Measurements from ENCODE around the gene ARPC4. TPM values are rescaled to one million over a fixed set of nuclear protein-coding genes. Genes with fewer than 3 reads are reported as not detected.

ARPC4 gene
- total and polyA plus RNA-seq, 2 donors (not counting 1 experiment from before 2014, with no cell fraction given) = 174 to 307 TPM

DNA sequence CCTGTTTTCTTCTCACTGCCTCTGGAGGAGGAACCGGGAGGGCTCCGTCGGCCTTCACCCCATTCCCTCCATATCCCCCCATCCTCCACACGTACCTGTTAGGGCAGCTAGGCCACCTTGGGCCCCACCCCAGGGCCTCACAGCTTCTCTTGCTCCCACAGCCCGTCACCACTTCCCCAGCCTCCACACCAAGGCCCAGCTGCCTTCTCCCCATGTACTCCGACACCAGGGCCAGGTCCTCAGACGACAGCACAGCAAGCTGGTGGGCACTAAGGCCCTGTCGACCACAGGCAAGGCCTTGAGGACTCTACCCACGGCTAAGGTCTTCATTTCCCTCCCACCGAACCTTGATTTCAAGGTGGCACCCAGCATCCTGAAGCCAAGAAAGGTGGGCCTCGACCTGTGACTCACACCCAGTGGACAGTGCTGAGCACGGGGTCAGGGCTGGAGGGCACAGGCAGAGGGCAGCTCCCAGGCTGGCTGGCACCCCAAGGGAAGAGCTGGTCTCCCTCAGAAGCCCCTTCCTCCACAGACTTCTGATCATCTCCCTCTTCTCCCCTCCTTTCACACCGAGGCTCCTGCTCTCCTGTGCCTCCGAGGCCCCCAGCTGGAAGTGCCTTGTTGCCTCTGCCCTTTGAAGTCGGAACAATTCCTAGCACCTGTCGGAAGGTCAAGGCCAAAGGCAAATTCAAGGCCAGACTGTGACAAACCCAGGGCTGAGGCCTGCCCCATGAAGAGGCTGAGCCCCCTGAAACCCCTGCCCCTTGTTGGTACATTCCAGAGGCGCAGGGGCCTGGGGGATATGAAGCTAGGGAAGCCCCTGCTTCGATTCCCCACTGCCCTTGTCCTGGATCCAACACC is 41.9 kb downstream of the ARPC4 start:
- H3K4me1 ChIP-seq (ENCODE audit: control insufficient read depth, extremely low read depth, insufficient read depth, low read length) = no peaks in the 10 kb centered on the region
- H3K36me3 ChIP-seq (ENCODE audit: control insufficient read depth, insufficient read depth, low read length) = peaks cover 5% of the 10 kb centered on the region
- H3K27ac ChIP-seq (ENCODE audit: insufficient read depth, low read length) = no peak overlapping the region
- no peak for DNase-seq (ENCODE audit: low read depth in 2 of 2)
- no peaks in the 10 kb centered on the region for H3K79me2 ChIP-seq (ENCODE audit: control insufficient read depth, insufficient read depth, low read length)
- no peaks in the 10 kb centered on the region for H3K9me3 ChIP-seq (ENCODE audit: control insufficient read depth, insufficient read depth, low read depth, low read length)
- no peak overlapping the region for H3K4me2 ChIP-seq (ENCODE audit: extremely low read depth, insufficient read depth, low read length)
- H3K9ac ChIP-seq (ENCODE audit: insufficient read depth, low read length) = no peak overlapping the region
- TF ChIP-seq EZH2 (IDR thresholded peaks at IDR 0.05; ENCODE audit: low read length, missing control alignments) = no peak
- TF ChIP-seq, protein P1, sequence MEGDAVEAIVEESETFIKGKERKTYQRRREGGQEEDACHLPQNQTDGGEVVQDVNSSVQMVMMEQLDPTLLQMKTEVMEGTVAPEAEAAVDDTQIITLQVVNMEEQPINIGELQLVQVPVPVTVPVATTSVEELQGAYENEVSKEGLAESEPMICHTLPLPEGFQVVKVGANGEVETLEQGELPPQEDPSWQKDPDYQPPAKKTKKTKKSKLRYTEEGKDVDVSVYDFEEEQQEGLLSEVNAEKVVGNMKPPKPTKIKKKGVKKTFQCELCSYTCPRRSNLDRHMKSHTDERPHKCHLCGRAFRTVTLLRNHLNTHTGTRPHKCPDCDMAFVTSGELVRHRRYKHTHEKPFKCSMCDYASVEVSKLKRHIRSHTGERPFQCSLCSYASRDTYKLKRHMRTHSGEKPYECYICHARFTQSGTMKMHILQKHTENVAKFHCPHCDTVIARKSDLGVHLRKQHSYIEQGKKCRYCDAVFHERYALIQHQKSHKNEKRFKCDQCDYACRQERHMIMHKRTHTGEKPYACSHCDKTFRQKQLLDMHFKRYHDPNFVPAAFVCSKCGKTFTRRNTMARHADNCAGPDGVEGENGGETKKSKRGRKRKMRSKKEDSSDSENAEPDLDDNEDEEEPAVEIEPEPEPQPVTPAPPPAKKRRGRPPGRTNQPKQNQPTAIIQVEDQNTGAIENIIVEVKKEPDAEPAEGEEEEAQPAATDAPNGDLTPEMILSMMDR (conservative IDR thresholded peaks at IDR 0.05 in 1 of 2, IDR thresholded peaks at IDR 0.05 in 1 of 2; ENCODE audit: low read depth in 1 of 2, low read length in 2 of 2) = no peak
- no peaks in the 10 kb centered on the region for H3K27me3 ChIP-seq (ENCODE audit: control insufficient read depth, insufficient read depth, low read length)
- no peaks in the 10 kb centered on the region for H4K20me1 ChIP-seq (ENCODE audit: control insufficient read depth, extremely low read depth, insufficient read depth, low read length)
- no peak overlapping the region for H3K4me3 ChIP-seq (replicated peaks in 1 of 4; ENCODE audit: control extremely low read depth in 1 of 4, insufficient read depth in 1 of 4, low read depth in 3 of 4, low read length in 4 of 4)
- H2AFZ ChIP-seq (ENCODE audit: low read length) = no peak overlapping the region

DNA sequence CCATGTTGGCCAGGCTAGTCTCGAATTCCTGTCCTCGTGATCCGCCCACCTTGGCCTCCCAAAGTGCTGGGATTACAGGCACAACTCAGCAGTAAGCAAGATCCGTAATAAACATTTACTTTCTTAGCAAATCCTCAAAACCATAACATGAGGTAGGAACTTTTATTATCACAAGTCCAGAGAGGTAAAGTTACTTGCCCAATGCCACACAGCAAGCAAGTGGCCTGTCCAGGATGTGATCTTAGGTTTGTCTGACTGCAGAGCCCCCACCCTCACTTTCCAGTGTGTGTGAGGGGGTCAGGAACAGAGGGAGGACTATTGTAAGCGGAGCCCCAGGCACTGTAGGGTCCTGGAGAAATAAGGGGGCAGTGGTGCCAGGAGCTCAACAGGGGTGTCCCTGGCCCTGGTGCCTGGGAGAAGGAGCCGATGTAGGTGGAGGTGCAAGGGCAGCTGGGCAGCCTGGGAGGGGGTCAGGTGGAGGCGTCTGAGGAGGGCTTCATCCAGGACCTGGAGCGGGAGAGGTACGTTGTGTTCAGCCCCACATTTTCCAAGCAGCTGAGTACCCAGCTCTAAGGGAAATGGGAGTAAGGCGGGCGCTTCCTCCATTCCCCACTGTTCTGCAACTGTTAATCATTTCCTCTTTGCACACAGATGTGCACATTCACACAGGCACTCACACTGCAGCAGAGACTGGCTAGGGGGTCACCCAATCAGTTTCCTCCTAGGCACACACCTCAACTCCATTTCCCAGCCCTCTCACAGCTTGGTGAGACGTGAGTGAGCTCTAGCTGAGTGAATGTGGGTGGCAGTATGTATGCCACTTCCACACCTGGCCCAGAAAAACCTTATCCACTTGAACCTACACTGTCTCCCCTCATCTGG is 45.1 kb downstream of the ARPC4 start:
- Histone ChIP-seq H3K4me1 (ENCODE audit: control insufficient read depth, extremely low read depth, insufficient read depth, low read length) (no peaks in the 10 kb centered on the region), H3K9ac (ENCODE audit: insufficient read depth, low read length) (no peak overlapping the region), H3K4me3 (replicated peaks in 1 of 4; ENCODE audit: control extremely low read depth in 1 of 4, insufficient read depth in 1 of 4, low read depth in 3 of 4, low read length in 4 of 4) (no peak overlapping the region), H3K27ac (ENCODE audit: insufficient read depth, low read length) (no peak overlapping the region), H4K20me1 (ENCODE audit: control insufficient read depth, extremely low read depth, insufficient read depth, low read length) (no peaks in the 10 kb centered on the region), H3K9me3 (ENCODE audit: control insufficient read depth, insufficient read depth, low read depth, low read length) (no peaks in the 10 kb centered on the region), H3K4me2 (ENCODE audit: extremely low read depth, insufficient read depth, low read length) (no peak overlapping the region), H3K79me2 (ENCODE audit: control insufficient read depth, insufficient read depth, low read length) (no peaks in the 10 kb centered on the region), H2AFZ (ENCODE audit: low read length) (no peak overlapping the region), H3K36me3 (ENCODE audit: control insufficient read depth, insufficient read depth, low read length) (peaks cover 9% of the 10 kb centered on the region), H3K27me3 (ENCODE audit: control insufficient read depth, insufficient read depth, low read length) (no peaks in the 10 kb centered on the region)
- TF ChIP-seq, protein P1 (conservative IDR thresholded peaks at IDR 0.05 in 1 of 2, IDR thresholded peaks at IDR 0.05 in 1 of 2; ENCODE audit: low read depth in 1 of 2, low read length in 2 of 2) = no peak
- DNase-seq (ENCODE audit: low read depth in 2 of 2) = no peak

DNA sequence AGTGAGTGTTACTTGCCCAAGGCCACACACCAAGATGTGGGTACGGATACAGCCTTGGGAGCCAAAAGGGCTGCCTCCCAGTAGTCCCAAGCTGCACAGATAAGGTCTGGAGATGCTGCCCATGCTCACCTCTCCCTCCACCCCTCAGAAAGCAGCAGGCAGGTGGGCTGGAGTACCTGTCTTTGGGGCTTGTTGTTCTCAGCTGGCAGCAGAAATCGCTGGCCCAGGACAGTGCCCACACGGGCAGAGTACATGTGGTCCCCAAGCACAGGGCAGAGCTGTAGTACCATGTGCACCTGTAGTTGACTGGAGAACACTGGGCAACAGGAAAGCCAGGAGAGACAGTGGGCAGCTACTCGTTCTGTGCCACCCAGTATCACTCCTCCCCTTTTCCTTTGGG is 46.0 kb downstream of the ARPC4 start:
- H3K4me2 ChIP-seq (ENCODE audit: extremely low read depth, insufficient read depth, low read length) = no peak overlapping the region
- no peak for TF ChIP-seq EZH2 (IDR thresholded peaks at IDR 0.05; ENCODE audit: low read length, missing control alignments)
- TF ChIP-seq, protein P1 (conservative IDR thresholded peaks at IDR 0.05 in 1 of 2, IDR thresholded peaks at IDR 0.05 in 1 of 2; ENCODE audit: low read depth in 1 of 2, low read length in 2 of 2) = no peak
- no peak overlapping the region for H3K9ac ChIP-seq (ENCODE audit: insufficient read depth, low read length)
- H3K4me1 ChIP-seq (ENCODE audit: control insufficient read depth, extremely low read depth, insufficient read depth, low read length) = no peaks in the 10 kb centered on the region
- H4K20me1 ChIP-seq (ENCODE audit: control insufficient read depth, extremely low read depth, insufficient read depth, low read length) = no peaks in the 10 kb centered on the region
- H3K36me3 ChIP-seq (ENCODE audit: control insufficient read depth, insufficient read depth, low read length) = peaks cover 8% of the 10 kb centered on the region
- no peaks in the 10 kb centered on the region for H3K9me3 ChIP-seq (ENCODE audit: control insufficient read depth, insufficient read depth, low read depth, low read length)
- H3K27ac ChIP-seq (ENCODE audit: insufficient read depth, low read length) = no peak overlapping the region
- H3K27me3 ChIP-seq (ENCODE audit: control insufficient read depth, insufficient read depth, low read length) = no peaks in the 10 kb centered on the region
- H3K4me3 ChIP-seq (replicated peaks in 1 of 4; ENCODE audit: control extremely low read depth in 1 of 4, insufficient read depth in 1 of 4, low read depth in 3 of 4, low read length in 4 of 4) = no peak overlapping the region
- no peak for DNase-seq (ENCODE audit: low read depth in 2 of 2)
- H2AFZ ChIP-seq (ENCODE audit: low read length) = no peak overlapping the region
- H3K79me2 ChIP-seq (ENCODE audit: control insufficient read depth, insufficient read depth, low read length) = no peaks in the 10 kb centered on the region

Data from fibroblast of lung (primary cell).